ENCODE data around the gene HBA2.
"Not testable (repeated sequence)": the region's sequence is repeated elsewhere in the genome, so short reads cannot be mapped to it uniquely, and the experiment has no call there.

Gene HBA2

GRCh38 chr16:172374-172941 is at the start of gene HBA2:
HBA2 (plus strand) TSS chr16:172876; CDS start chr16:172913, 37 bp downstream.
- DNase-seq, result not testable (repeated sequence)

DNA sequence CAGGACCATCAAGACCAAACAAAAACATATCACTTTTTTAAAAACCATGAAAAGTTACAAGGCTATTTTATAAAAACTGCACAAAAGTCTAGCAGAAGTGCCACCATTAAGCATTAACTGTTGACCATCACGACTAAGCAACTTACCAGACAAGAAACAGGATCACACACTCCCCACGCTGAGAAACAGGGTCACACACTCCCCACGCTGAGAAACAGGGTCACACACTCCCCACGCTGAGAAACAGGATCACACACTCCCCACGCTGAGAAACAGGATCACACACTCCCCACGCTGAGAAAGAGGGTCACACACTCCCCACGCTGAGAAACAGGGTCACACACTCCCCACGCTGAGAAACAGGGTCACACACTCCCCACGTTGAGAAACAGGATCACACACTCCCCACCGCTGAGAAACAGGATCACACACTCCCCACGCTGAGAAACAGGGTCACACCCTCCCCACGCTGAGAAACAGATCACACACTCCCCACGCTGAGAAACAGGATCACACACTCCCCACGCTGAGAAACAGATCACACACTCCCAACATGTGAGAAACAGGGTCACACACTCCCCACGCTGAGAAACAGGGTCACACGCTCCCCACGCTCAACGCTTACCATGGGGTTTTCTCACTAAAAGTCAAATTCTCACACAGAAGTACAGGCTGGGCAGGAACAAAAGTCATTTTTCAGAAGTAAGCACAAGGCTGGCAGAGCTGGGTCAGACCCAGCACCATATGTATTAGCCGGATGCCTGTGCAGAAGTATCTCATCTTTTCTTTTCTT is 48.9 kb upstream of the HBA2 start:
- not testable (repeated sequence) for DNase-seq

DNA sequence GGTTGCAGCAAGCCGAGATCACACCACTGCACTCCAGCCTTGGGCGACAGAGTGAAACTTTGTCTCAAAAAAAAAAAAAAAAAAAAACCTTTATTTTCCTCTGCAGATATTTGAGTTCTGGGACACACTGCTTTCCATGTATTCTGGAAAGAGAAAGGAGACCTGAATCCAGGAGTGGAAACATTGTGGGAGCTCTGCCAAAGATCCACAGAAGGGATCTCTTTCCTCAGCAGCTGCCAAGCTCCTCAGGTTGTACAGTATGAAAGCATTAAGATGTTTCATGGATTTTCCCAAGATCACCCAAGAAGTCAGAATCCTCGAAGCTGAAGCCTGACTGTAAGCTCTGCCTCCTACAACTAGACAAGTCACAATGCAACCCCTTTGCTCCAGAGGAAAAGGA is 47.7 kb upstream of the HBA2 start:
- no peak for DNase-seq

DNA sequence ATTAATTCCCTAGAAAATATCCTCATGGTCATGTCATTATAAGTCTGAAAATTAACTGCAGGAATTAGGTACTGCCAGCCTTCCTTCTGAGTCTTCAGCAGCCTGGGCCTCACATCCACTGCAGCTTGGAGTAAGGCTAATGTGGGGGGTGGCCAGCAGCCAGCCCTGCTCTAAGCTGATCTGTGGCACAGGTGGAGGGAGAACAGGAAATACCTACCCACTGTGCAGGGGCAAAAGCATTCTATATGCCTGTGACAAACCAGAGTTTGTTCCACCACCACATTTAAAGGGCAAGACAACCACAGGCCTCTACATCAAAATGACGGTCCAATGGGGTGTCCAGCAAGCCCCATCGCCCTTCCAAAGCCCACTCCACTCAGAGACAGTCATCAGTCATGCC is 43.6 kb upstream of the HBA2 start:
- DNase-seq, result no peak

DNA sequence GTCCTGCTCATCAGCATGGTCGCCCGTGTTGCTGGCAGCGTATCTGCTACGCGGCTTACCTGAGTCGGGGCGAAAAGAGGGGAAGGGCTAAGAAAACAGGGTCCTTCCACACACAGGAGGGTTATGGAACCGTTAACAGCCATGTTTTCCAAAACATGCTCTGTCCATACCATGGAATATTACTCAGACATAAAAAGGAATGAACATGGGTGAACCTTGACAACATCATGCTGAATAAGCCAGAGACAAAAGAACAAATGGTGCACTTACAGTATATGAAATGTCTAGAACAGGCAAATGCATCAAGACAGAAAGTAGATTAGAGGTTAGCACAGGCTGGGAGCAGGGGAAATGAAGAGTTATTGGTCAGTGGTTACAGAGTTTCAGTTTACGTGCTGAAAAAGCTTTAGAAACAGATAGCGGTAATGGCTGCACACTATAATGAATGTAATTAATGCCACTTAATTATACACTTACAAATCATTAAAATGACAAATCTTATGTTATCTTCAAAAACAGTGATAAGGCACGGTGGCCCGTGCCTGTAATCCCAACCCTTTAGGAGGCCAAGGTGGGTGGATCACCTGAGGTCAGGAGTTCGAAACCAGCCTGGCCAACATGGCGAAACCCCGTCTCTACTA is 42.0 kb upstream of the HBA2 start:
- no peak for DNase-seq

DNA sequence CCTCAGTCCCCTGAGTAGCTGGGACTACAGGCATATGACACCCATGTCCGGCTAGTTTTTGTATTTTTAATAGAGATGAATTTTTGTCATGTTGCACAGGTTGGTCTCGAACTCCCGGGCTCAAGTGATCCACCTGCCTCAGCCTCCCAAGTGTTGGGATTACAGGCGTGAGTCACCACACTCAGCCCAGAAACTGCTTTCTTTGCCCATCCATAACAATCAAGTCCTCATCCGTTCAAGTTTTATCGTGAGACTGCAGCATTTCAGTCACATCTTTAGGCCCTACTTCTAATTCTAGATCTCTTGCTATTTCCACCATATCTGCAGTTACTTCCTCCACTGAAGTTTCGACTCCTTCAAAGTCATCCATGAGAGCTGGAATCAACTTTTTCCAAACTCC is 40.6 kb upstream of the HBA2 start:
- DNase-seq, result no peak

- DNase-seq, result no peak
Measured at GRCh38 chr16:133716-134115, 39.0 kb upstream of the HBA2 start.

- no peak for DNase-seq
Measured at GRCh38 chr16:138049-138417, 34.6 kb upstream of the HBA2 start.

GRCh38 chr16:140175-140857 is 32.4 kb upstream of the HBA2 start:
- no peak for DNase-seq

DNA sequence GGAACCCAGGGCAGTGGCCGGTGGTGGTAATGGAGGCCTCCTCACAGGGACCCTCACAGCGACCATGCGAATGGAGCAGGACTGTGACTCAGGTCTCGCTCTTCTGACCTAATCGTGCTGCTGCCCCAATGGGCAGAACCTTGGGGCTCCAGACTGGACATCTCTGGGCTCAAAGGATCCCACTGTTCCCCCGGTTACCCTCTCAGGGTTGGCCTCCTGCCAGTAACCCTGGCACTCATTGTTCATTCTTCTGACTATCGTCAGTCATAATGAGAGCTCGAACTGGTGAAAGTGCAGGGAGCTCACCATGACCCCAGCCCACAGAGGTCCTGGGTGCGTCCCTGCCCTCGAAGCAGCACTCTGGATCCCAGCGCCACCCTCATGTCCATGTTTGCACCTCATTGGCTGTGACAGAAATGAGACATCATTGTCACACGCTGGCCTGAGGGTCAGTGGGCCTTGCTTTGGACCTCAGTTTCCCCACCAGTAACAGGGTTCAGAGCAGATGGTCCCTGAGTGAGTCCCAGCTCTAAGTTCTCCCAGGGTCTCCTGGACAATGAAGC is 30.2 kb upstream of the HBA2 start:
- DNase-seq, result no peak

- no peak for DNase-seq
Measured at GRCh38 chr16:143047-143446, 29.6 kb upstream of the HBA2 start.

GRCh38 chr16:143456-143855 is 29.2 kb upstream of the HBA2 start:
- DNase-seq, result no peak

GRCh38 chr16:144797-145252 is 27.9 kb upstream of the HBA2 start:
- DNase-seq, result no peak

GRCh38 chr16:146646-147045 is 26.0 kb upstream of the HBA2 start:
- DNase-seq, result no peak

DNA sequence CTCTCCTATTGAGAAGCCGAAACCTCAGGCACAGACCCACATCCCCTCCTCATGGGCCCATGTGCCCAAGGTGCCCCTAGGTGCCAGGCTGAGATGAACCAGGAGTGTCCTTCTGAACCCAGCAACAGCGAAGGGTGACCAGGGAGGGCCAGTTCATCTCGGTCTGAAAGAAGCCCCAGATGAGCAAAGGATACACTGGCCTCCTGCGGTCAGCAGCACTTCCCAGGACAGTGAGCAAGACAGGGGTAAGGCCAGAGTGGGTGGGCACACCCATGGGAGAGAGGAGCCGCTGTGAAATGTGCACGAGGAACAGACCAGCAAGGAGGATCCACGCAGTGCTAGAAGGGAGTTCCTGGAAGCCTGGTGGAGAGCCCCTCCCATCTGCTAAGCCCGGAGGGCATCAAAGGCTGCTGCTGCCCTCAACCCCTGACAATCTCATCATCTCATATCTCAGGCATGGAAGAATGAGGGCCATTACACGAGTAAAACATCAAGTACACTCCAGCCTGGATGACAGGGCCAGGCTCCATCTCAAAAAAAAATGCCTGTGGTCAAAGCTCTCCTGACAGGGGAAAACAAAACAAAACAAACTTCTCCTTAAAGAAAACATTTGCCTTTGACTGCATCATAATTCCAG is 23.5 kb upstream of the HBA2 start:
- DNase-seq, result no peak

DNA sequence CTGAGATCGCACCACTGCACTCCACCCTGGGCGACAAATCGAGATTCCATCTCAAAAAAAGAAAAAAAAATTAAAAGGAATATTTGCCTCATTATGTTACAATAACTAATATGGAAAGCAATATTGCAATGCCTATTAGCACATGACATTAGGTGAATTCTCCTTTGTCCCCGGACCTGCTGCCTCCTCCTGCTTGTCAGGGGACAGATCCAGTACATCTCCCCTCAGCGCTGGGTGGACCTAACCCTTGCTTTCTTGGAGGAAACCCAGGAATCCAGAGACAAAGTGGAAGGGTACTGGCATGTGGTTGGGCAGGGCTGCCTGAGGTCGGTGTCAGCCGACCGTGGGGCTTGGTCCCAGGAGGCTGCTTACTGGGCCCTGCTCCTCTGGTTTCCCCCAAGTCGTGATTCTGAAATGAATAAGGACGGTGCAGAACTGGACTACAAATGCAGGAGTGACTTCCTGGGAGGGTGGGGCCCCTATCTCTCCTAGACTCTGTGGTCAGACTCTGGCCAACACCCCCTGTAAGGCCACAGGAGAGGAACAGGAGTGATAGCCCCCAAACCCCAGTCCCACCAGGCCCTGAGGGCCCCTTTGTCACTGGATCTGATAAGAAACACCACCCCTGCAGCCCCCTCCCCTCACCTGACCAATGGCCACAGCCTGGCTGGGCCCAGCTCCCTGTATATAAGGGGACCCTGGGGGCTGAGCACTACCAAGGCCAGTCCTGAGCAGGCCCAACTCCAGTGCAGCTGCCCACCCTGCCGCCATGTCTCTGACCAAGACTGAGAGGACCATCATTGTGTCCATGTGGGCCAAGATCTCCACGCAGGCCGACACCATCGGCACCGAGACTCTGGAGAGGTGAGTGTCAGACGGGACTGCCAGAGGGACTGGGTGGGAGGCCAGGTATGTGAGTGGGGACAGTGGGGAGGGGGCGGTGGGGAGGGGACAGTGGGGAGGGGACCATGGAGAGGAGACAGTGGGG is 20.2 kb upstream of the HBA2 start, which contains the start of gene HBZ:
Gene HBZ, plus strand, starts transcription at position 504 of the 988 bp plus-strand sequence. Its CDS starts 266 bp downstream, at position 770.
- DNase-seq, result no peak

DNA sequence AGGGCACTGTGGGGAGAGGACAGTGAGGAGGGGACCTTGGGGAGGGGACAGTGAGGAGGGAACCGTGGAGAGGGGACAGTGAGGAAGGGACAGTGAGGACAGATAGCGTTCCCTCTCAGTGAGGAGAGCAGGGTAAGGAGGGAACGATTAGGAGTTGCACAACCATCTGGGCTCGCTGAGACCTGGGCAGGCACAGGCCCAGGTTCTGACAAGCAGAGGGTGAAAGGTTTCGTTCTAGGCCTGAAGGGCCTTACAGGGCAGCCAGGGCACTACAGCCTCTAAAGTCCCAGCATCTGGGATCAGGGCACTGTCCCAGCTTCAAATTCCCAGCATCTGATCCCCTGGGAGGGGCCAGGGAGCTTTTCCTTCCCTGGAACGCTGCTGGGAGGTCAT is 19.6 kb upstream of the HBA2 start:
- not testable (repeated sequence) for DNase-seq

- not testable (repeated sequence) for DNase-seq
Measured at GRCh38 chr16:153550-154216, 19.0 kb upstream of the HBA2 start.

GRCh38 chr16:154217-155030 is 18.3 kb upstream of the HBA2 start:
- DNase-seq, result no peak

- no peak for DNase-seq
Measured at GRCh38 chr16:155031-155398, 17.7 kb upstream of the HBA2 start.
